GM19238 (cell line): Measurements from ENCODE around the gene LRCH3.

ENCODE experiments used
- DNase-seq: peaks from one replicate; pipeline ENCODE4 v3.0.0; 2011; ENCODE audit warnings: low spot score; ENCODE audit not compliant: insufficient read length

The LRCH3 gene

DNA sequence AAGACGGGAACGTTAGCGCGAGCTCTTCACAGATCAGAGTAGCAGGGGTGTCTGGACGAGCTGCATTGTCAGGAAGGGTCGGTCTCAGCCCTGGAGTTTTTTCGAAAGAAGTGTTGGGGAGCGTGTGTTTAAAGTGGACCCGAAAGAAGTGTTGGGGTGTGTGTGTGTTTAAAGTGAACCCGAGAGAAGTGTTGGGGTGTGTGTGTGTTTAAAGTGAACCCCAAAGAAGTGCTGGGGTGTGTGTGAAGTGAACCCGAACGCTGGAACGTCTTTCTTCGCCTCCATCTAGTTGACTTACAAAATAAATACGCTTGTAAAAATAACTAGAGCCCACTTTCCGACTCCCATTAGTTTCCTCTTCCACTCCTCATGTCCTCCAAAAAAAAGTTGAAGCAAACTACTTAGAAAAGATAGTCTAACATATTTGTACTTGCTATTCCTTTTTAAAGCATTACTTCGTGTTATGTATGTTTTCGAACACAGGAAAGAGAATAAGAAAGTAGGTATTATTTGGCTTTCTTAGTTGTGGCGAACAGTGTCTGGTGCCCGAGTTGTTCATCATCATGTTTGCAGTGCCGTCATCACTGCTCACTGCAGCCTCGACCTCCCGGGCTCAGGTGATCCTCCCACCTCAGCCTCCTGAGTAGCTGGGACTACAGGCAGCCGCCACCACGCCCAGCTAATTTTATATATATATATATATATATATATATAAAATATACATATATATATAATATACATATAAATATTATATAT, 1.0 kb downstream of the LRCH3 start:
- DNase-seq, result no peak

DNA sequence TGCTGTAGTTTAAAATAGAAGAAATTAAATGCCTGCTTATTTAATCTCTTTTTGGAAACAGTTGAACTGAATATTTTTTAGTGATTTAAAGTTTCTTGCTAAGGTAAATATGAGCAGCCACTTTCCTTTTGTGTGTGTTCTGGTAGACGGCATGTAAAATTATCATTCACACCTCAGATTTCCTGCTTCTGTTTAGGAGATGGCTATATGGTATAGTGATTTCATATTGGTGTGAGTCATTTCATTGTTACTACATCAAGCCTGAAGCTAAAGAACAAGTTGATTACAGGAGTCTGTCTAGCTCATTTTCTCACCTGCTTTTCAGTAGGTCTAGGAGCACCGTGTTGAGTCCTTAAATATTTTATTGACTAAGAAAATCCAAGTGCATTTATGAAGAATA, 2.2 kb downstream of the LRCH3 start:
- DNase-seq, result no peak

DNA sequence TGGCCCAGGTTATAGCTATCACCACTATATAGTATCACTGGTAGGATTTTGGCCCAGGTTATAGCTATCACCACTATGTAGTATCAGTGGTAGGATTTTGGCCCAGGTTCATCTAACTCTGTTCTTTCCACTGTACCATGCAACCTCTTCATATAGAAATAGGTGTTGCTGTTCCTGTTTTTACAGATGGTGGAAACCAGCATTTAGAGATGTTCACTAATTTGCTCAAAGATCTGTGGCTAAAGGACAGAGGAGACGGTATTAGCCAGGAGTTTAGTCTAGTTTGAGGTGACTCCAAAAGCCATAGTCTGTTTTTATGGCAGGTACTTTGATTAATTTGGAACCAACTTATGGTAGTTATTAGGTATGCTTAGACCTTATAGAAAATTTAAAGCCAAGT, 3.1 kb downstream of the LRCH3 start:
- no peak for DNase-seq

DNA sequence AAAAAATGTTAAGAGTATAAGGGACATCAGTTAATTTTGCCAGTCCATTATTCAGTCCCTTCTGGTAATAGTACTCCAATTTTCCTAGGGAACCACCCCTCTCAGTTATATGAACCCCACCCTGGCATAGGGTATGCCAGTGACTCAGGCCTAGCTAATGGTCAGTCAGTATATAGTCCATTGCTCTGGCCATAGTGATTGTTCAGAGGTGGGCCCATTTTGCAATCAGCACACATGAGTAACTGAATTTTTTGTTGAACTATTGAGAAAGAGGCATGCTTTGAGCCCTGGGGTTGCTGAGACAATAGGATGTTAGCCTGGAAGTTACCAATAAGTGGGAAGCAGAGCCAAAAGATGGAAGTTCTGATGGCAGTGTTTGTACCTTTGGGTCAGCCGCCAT, 4.1 kb downstream of the LRCH3 start:
- no peak for DNase-seq

DNA sequence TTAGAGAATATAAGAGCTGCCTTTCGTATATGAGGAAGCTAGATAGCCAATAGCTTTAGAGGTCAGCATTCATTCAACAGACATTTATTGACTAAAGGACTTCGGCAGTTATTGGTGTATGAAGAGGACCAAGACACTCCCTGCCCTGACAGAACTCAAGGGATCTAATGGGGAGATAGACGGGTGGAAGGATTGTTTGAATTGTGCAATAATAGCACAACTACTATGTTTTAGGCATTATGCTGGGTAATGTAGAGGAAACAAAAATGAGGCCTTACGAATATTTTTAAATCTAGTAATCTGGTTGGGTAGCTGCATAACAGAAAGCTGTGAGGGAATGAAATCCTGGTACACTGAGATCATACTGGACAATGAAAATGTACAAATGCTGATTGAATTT, 5.0 kb downstream of the LRCH3 start:
- no peak for DNase-seq

DNA sequence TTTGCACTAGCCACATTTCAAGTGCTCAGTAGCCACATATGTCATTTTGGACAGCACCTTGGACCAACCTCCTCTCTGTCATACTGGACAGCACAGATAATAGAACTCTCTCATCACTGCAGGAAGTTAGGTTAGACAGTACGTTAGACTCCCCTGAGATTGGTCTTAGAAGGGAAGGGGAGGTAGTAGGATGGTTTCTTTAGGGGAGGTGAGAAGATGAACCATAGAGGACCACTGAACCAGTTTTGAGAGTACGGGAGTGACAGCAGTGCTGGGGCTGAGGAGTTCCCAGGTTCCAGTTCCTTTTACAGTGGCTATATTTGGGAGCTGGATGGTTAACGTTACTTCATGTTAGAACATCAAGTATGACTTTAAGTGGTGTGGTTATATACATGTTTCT, 7.8 kb downstream of the LRCH3 start:
- no peak for DNase-seq

DNA sequence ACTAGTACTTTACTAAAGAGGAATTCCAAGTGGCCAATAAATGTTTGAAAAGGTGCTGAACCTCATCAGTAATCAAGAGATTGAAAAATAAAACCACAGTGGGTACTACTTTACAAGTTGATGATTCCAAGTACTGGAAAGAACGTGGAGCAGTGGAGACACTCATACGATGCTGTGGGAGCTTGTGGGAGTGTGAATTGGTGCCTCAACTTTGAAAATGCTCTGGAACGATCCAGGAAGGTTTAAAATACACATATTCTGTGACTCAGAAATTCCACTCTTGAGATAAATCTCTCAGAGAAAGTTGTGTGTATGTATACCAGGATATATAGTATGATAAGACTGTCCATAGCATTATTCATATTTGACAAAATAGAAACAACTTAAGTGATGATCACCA, 9.3 kb downstream of the LRCH3 start:
- DNase-seq, result no peak

DNA sequence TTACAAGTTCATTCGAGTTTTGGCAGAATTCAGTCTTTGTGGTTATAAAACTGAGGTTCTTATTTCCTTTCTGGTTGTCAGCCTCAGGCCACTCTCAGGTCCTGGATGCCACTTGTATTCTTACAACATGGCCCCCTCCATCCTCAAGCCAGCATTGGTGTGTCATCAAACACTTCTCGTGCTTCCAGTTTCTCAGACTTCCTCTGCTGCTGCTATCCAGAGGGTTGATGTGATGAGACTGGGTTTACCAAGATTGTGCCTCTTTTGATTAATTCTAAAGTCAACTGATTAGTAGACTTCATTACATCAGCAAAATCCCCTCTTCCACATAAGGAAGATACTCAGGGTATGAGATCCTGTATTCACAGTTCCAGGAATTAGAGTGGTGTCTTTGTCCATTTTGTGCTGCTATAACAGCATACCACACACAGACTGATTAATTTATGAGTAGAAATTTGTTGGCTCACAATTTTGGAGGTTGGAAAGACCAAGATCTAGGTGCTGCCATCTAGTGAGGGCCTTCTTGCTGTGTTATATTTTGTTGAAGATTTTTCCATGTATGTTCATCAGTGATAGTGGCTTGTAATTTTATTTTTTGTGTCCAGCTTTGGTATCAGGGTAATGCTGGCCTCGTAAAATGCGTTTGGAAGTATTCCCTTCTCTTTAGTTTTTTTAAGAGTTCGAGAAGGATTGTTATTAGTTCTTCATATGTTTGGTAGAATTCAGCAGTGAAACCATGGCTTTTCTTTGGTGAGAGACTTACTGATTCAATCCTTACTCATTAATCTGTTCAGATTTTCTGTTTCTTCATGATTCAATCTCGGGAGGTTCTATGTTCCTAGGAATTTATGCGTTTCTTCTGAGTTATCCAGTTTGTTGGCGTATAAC, 11.1 kb downstream of the LRCH3 start:
- no peak for DNase-seq

DNA sequence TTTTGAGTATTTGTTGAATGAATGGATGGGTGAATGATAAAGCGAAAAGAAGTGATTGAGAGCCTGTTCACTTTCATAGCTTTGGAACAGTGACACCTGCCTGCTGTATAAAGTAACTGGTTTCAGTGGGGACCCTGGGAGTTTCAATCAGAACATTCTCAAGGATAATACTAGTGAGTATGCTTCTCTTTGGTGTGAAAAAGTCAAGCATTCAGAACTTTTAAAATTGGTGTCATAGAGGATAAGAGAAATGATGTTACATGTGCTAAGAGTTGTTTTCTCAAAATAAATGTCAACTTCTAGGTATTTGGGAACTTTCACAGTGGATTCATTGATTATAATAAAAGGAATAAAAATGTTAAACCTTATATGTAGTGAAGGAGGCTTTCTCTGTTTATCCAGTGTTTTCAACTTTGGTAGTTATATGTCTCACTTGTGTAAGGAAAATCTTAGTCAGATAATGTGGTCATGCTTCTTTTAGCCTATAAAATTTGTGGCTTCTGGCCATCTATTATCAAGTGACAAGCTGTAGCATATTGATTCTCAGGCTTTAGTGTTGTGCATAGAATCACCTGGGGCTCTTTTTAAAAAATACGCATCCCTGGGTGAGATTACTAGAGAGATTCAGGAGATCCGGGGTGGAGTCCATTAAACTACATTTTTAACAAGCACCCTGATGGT, 11.9 kb downstream of the LRCH3 start:
- DNase-seq, result no peak

DNA sequence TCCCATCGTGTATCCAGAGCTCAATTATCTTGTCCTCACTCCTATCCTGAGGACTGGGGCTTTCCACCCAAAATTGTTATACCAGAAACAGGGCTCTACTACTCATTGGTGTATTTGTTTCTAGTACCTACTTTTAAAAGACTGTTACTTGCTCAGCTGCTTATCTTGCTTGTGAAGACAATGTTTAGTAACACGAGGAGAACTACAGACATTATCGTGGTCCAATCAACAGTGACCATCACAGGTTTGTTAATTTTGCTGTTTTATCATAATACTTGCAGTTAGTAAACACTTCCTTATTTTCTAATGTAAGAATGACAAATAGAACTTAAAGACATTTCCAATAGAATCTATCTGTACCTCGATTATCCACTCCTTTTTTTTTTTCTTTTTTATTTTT, 13.5 kb downstream of the LRCH3 start:
- DNase-seq, result no peak

- DNase-seq, result no peak
These were observed 17.0 kb downstream of the LRCH3 start for GRCh38 chr3:197807969-197808587.

DNA sequence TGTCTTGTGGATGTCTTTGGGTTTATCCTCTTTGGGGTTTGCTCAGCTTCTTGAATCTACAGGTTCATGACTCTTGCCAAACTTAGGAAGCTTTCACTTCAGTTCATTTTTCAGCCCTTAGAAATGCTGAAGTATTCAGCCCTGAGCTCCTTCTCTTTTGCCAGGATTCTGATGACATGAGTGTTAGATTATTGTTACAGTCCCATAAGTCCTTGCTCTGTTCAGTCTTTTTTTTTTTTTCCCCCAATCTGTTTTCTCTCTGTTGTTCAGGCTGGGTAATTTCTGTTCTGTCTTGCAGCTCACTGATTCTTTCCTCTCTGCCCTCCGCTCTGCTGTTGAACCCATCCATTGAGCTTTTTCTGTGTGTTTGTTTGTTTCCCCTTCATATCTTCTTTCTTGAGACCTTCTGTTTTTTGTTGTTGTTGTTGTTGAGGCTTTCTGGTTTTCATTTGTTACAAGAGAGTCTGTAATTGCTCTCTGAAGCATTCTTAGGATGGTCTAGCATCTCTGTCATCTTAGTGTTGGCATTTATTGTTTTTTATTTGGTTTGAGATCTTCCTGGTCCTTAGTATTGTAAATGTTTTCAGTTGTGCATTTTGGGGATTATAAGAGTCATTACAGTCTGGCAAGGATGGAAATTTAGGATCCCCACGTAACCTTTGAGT, 18.4 kb downstream of the LRCH3 start:
- DNase-seq, result no peak

- no peak for DNase-seq
These were observed 19.8 kb downstream of the LRCH3 start for GRCh38 chr3:197810901-197811300.

DNA sequence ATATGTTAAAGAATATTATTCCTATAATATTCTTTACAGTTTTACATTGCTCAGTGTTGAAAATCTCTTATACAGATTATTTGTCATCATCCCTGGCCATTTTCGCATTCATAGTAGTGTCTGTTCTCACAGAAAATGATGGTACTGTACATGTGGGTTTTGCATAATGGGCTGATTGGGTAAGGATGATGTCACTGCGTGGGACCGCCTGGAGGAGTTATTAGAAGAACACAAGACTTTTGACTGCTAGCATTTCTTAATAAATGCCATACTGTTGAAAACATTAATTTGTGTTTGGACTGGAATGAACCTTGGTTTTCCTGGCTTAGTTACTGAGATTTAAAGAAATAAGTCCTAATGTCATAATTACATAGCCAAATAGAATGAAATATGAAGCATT, 20.3 kb downstream of the LRCH3 start:
- DNase-seq, result no peak

DNA sequence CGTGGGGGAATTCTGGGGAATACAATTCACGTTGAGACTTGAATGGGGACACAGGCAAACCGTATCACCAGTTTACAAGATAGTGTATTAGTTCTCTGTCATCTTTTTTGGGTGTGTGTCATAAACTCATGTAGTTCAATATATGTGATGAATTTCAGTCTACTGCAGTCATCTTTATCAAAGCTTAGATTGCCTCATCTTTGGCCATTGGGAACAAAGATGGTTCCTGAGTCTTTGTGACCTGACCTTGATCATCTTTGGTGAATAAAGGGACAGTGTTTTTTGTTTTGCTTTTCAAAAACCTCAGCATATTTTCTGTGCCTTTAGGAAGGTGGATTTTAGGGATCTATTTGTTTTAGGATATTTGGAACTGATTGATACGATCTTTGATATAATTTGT, 23.3 kb downstream of the LRCH3 start:
- DNase-seq, result no peak

DNA sequence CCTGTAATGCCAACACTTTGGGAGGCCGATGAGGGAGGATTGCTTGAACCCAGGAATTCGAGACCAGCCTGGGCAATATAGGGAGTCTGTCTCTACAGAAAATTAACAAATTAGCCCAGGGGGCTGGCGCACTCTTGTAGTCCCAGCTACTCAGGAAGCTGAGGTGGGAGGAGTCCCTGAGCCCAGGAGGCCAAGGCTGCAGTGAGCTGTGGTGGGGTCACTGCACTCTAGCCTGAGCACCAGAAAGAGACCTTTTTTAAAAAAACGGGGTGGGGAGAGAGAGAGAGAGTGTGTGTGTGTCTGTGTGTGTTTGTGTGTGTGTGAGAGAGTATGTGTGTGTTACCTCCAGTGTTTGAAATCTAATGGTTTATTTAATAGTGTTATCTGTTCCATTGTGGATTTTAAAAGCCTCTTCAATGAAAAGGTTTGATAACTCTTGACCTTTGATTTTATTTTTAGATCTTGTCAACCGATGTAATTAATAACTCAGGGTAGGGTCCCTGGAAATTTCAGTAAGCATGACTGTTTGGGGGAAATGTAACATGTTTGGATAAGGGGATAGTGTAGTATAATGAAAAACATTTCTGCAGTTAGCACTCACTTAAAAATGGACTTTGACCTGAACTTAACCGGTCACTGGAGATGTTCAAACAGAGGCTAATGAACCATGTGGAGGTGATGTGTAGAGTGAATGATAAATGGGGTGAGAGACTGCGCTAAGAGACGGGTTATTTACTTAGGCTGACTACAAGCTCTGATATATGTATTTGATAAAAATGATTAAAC, 29.7 kb downstream of the LRCH3 start:
- no peak for DNase-seq

- DNase-seq, result no peak
These were observed 38.5 kb downstream of the LRCH3 start for GRCh38 chr3:197829397-197830045.

DNA sequence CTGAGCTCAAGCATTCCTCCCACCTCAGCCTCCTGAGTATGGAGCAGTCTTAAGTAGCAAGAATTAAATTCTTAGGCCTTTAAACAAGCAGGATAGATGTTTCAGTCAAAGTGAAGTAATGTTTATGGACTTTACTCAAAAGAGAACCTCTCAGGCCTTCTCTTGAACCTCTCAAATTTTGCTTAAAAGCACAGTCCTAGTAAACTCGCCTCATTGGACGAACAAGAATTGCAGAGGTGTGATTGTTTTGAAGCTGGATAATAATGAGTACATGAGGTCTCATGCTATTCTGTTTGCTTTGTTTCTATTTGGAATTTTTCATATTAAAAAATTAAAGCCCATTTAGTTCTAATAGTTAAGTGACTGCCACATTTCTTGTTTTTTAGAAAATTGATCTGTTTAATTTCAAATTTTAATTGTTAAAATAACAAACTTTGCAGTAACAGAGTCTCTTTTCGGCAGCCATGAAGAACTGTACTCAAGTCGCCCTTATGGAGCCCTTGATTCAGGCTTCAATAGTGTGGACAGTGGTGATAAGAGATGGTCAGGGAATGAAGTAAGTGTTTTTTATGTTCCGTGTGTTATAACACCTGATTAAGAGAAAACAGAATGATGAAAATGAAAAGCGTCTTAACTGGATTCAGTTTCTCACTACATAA, 39.4 kb downstream of the LRCH3 start:
- DNase-seq, result no peak

DNA sequence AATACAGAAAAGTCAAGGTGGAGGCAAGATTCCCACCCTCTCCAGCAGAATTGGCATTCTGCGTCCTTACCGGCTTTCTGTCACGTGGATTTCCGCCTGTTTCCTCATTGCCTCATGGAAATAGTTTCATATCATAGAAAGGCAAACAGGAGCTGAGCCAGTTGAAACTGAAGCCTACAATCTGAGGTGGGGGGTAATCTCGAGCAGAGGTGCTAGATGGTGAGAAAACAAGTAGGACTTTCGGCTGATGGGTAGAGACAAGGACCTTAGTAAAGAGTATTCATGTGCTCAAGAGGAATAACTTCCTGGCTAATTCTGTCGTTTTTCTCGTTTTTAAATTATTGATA, 39.9 kb downstream of the LRCH3 start:
- no peak for DNase-seq
